GM23338 (cell line): ENCODE results near the gene COX4I2.

ENCODE experiments used
- CREB1 ChIP-seq: fragments of 250-450 bp; sonication (Bioruptor Pico); IDR thresholded peaks from 2 replicates; pipeline ENCODE4 v1.5.0; 2020; ENCODE audit warnings: low read depth, mild to moderate bottlenecking, moderate library complexity
- CTCF ChIP-seq, 2 experiments: fragments of 200-600 bp in 1 of 2; sonication (generic) in 1 of 2; conservative IDR thresholded peaks; 2 replicates each; pipeline versions ENCODE4 v1.5.1 to v1.6.1; 2016 to 2017; ENCODE audit warnings: antibody characterized with exemption in 2 of 2, low read depth in 2 of 2, mild to moderate bottlenecking in 2 of 2, moderate library complexity in 1 of 2
- EZH2 ChIP-seq: fragments of 200-600 bp; sonication (generic); IDR thresholded peaks from one replicate; pipeline ENCODE4 v1.8.0; 2017; ENCODE audit warnings: antibody characterized with exemption, mild to moderate bottlenecking, low read depth; ENCODE audit not compliant: unreplicated experiment
- POLR2AphosphoS5 ChIP-seq: IDR thresholded peaks from 2 replicates; pipeline ENCODE4 v1.6.1; 2016; ENCODE audit warnings: antibody characterized with exemption, low read depth
- REST ChIP-seq: IDR thresholded peaks from one replicate; pipeline ENCODE4 v1.6.1; 2018; ENCODE audit warnings: antibody characterized with exemption; ENCODE audit not compliant: unreplicated experiment
- ZNF331 ChIP-seq: fragments of 250-450 bp; sonication (Bioruptor Pico); IDR thresholded peaks from 2 replicates; pipeline ENCODE4 v1.5.0; 2020; ENCODE audit warnings: low read depth, mild to moderate bottlenecking, moderate library complexity

- TF ChIP-seq CTCF (conservative IDR thresholded peaks at IDR 0.05; ENCODE audit: low read depth in 2 of 2) (no peak), EZH2 (no peak), ZNF331 (CRISPR knock-in tag) (no peak), REST (no peak), CREB1 (CRISPR knock-in tag) (no peak), POLR2AphosphoS5 (no peak)
These were observed 42.4 kb upstream of the COX4I2 start for GRCh38 chr20:31595380-31595653.
